Keratinocyte (primary cell): ENCODE results near the gene OR2B6. TPM values are rescaled to one million over a fixed set of nuclear protein-coding genes. Genes with fewer than 3 reads are reported as not detected.

Experiments used
- DNase-seq: peaks from one replicate; pipeline ENCODE4 v3.0.0-alpha.2; 2011; ENCODE audit warnings: low read depth, missing footprints, low spot score
- FAIRE-seq: peaks from 2 replicates; lab custom pipeline; 2011; peaks lifted over from hg19 to GRCh38; lab: Jason Lieb, UNC
- H2AFZ ChIP-seq: 2 replicates; pipeline ENCODE4 v1.6.0; 2012; ENCODE audit warnings: low read length, control low read depth, inconsistent platforms; ENCODE audit not compliant: control insufficient read depth
- H3K27ac ChIP-seq: 2 replicates; pipeline ENCODE4 v1.5.1; 2011; ENCODE audit warnings: low read length; ENCODE audit not compliant: control insufficient read depth, insufficient read depth
- H3K27me3 ChIP-seq: 3 replicates; pipeline ENCODE4 v1.6.0; 2011; ENCODE audit warnings: low read length; ENCODE audit not compliant: control insufficient read depth, insufficient read depth; ENCODE audit errors: extremely low read depth
- H3K36me3 ChIP-seq, 2 experiments: 2 replicates in 1 of 2; 3 replicates in 1 of 2; pipeline ENCODE4 v1.5.1; 2011; ENCODE audit warnings: low read length in 2 of 2, mild to moderate bottlenecking in 1 of 2; ENCODE audit not compliant: control insufficient read depth in 2 of 2, insufficient read depth in 2 of 2; ENCODE audit errors: extremely low read depth in 1 of 2
- H3K4me1 ChIP-seq: 3 replicates; pipeline ENCODE4 v1.5.1; 2011; ENCODE audit warnings: low read length; ENCODE audit not compliant: control insufficient read depth, insufficient read depth; ENCODE audit errors: extremely low read depth
- H3K4me2 ChIP-seq: 3 replicates; pipeline ENCODE4 v1.6.0; 2011; ENCODE audit warnings: low read depth, low read length; ENCODE audit not compliant: control insufficient read depth, insufficient read depth; ENCODE audit errors: extremely low read depth
- H3K4me3 ChIP-seq, 3 experiments: fragments of 200-600 bp in 1 of 3; sonication (generic) in 1 of 3; 2 replicates in 2 of 3; 3 replicates in 1 of 3; pipeline ENCODE4 v1.5.1; 2011 to 2016; ENCODE audit warnings: low read length in 3 of 3, mild to moderate bottlenecking in 3 of 3, control low read depth in 2 of 3, inconsistent platforms in 1 of 3, low read depth in 1 of 3, mixed read lengths in 1 of 3, mixed run types in 1 of 3, moderate library complexity in 1 of 3; ENCODE audit not compliant: control insufficient read depth in 2 of 3, insufficient read depth in 2 of 3; ENCODE audit errors: extremely low read depth in 1 of 3
- H3K79me2 ChIP-seq: 2 replicates; pipeline ENCODE4 v1.6.0; 2012; ENCODE audit warnings: low read length; ENCODE audit not compliant: control insufficient read depth, insufficient read depth
- H3K9ac ChIP-seq: 3 replicates; pipeline ENCODE4 v1.6.0; 2011; ENCODE audit warnings: low read length; ENCODE audit not compliant: control insufficient read depth, insufficient read depth; ENCODE audit errors: extremely low read depth
- H3K9me1 ChIP-seq: 3 replicates; pipeline ENCODE4 v1.6.0; 2011; ENCODE audit warnings: low read length; ENCODE audit not compliant: control insufficient read depth, insufficient read depth; ENCODE audit errors: extremely low read depth
- H3K9me3 ChIP-seq: 2 replicates; pipeline ENCODE4 v1.5.1; 2012; ENCODE audit warnings: low read depth, low read length; ENCODE audit not compliant: control insufficient read depth
- H4K20me1 ChIP-seq: 3 replicates; pipeline ENCODE4 v1.6.0; 2011; ENCODE audit warnings: low read length; ENCODE audit not compliant: control insufficient read depth, insufficient read depth; ENCODE audit errors: extremely low read depth
- EZH2 ChIP-seq: IDR thresholded peaks from one replicate; pipeline ENCODE4 v1.6.1; 2012; ENCODE audit warnings: inconsistent platforms, mild to moderate bottlenecking, low read length, moderate library complexity
- dilution Hi-C: fragments of 300-500 bp; cut with MboI; formaldehyde crosslinking; loops from one replicate; pipeline ENCODE4 v1.7.0; 2020; ENCODE audit warnings: low sequenced_read_pairs; ENCODE audit not compliant: extremely low pct_ligation_motif_present
- polyA plus RNA-seq, 5 experiments: library from polyadenylated mRNA; depleted of rRNA in 3 of 5; stranded (reverse) in 3 of 5; stranded (forward) in 1 of 5; unstranded in 1 of 5; fragments of >200 nt; gene quantifications; 1 replicate in 1 of 5; 2 replicates in 3 of 5; 3 replicates in 1 of 5; pipeline versions ENCODE4 v1.2.1 to v1.2.3, GENCODE V29; 2011 to 2012; ENCODE audit warnings: missing spikeins in 2 of 5, low read depth in 1 of 5, low replicate concordance in 1 of 5
- TF ChIP-seq, protein P1 (sequence below), 3 experiments: IDR thresholded peaks in 1 of 3; conservative IDR thresholded peaks in 1 of 3; optimal IDR thresholded peaks in 1 of 3; 2 replicates in 2 of 3; 3 replicates in 1 of 3; pipeline versions ENCODE3 to v1.5.1; 2011; ENCODE audit warnings: low read length in 3 of 3, mild to moderate bottlenecking in 3 of 3, moderate library complexity in 2 of 3, control low read depth in 1 of 3, inconsistent platforms in 1 of 3; ENCODE audit not compliant: insufficient read depth in 2 of 3; ENCODE audit errors: extremely low read depth in 1 of 3

OR2B6 gene
- polyA plus RNA-seq, 1 donor (not counting 4 experiments of a cell fraction or from before 2014, with no cell fraction given) = not detected

- no peak overlapping the region for H3K4me3 ChIP-seq
- H4K20me1 ChIP-seq = no peaks in the 10 kb centered on the region
- no peaks in the 10 kb centered on the region for H3K79me2 ChIP-seq
- no peak overlapping the region for H2AFZ ChIP-seq
- no peaks in the 10 kb centered on the region for H3K4me1 ChIP-seq
- no peak for TF ChIP-seq EZH2
- TF ChIP-seq, protein P1, sequence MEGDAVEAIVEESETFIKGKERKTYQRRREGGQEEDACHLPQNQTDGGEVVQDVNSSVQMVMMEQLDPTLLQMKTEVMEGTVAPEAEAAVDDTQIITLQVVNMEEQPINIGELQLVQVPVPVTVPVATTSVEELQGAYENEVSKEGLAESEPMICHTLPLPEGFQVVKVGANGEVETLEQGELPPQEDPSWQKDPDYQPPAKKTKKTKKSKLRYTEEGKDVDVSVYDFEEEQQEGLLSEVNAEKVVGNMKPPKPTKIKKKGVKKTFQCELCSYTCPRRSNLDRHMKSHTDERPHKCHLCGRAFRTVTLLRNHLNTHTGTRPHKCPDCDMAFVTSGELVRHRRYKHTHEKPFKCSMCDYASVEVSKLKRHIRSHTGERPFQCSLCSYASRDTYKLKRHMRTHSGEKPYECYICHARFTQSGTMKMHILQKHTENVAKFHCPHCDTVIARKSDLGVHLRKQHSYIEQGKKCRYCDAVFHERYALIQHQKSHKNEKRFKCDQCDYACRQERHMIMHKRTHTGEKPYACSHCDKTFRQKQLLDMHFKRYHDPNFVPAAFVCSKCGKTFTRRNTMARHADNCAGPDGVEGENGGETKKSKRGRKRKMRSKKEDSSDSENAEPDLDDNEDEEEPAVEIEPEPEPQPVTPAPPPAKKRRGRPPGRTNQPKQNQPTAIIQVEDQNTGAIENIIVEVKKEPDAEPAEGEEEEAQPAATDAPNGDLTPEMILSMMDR (optimal IDR thresholded peaks at IDR 0.05 in 1 of 3, IDR thresholded peaks at IDR 0.05 in 1 of 3, conservative IDR thresholded peaks at IDR 0.05 in 1 of 3; ENCODE audit: extremely low read depth in 1 of 3, insufficient read depth in 2 of 3, low read length in 3 of 3) = no peak
- DNase-seq (no peak), FAIRE-seq (no peak)
- no peaks in the 10 kb centered on the region for H3K9me3 ChIP-seq
- no peaks in the 10 kb centered on the region for H3K36me3 ChIP-seq
- no peak overlapping the region for H3K4me2 ChIP-seq
- dilution Hi-C loops = no loop called here
- no peaks in the 10 kb centered on the region for H3K9me1 ChIP-seq
- H3K27me3 ChIP-seq = peaks cover 3% of the 10 kb centered on the region
- no peak overlapping the region for H3K9ac ChIP-seq
- H3K27ac ChIP-seq = no peak overlapping the region
These were observed 21.7 kb downstream of the OR2B6 start for GRCh38 chr6:27978705-27979104.

GRCh38 chr6:27980111-27980510 is 23.1 kb downstream of the OR2B6 start:
- no peaks in the 10 kb centered on the region for H3K9me1 ChIP-seq
- H3K36me3 ChIP-seq = no peaks in the 10 kb centered on the region
- dilution Hi-C loops = no loop called here
- no peak overlapping the region for H3K4me2 ChIP-seq
- TF ChIP-seq, protein P1 (optimal IDR thresholded peaks at IDR 0.05 in 1 of 3, IDR thresholded peaks at IDR 0.05 in 1 of 3, conservative IDR thresholded peaks at IDR 0.05 in 1 of 3; ENCODE audit: extremely low read depth in 1 of 3, insufficient read depth in 2 of 3, low read length in 3 of 3) = no peak
- no peak for TF ChIP-seq EZH2
- H3K9me3 ChIP-seq = no peaks in the 10 kb centered on the region
- H3K4me1 ChIP-seq = no peaks in the 10 kb centered on the region
- no peak for DNase-seq
- no peak overlapping the region for H2AFZ ChIP-seq
- H3K9ac ChIP-seq = no peak overlapping the region
- no peaks in the 10 kb centered on the region for H3K79me2 ChIP-seq
- no peak for FAIRE-seq
- no peak overlapping the region for H3K4me3 ChIP-seq
- H4K20me1 ChIP-seq = no peaks in the 10 kb centered on the region
- H3K27me3 ChIP-seq = peaks cover 3% of the 10 kb centered on the region
- H3K27ac ChIP-seq = no peak overlapping the region
